Kidney (tissue), 14 donors: Measurements from ENCODE around the gene KSR1. TPM values are rescaled to one million over a fixed set of nuclear protein-coding genes. Genes with fewer than 3 reads are reported as not detected.

ENCODE experiments used
- DNase-seq, 5 donors: peaks; one replicate each; pipeline ENCODE4 v3.0.0-alpha.2; 2013 to 2020
- FAIRE-seq: peaks from 2 replicates; lab custom pipeline; 2012; peaks lifted over from hg19 to GRCh38; lab: Jason Lieb, UNC
- H3K27ac ChIP-seq, 2 donors: one replicate each; pipeline ENCODE4 v1.7.0; 2013; ENCODE audit warnings: low read depth in 2 of 2, low read length in 2 of 2, inconsistent platforms in 1 of 2
- H3K27me3 ChIP-seq: one replicate; pipeline ENCODE4 v1.7.1; 2013; ENCODE audit warnings: low read length, inconsistent platforms; ENCODE audit not compliant: control insufficient read depth, insufficient read depth
- H3K36me3 ChIP-seq, 3 donors: one replicate each; pipeline versions ENCODE4 v1.7.0 to v1.7.1; 2013; ENCODE audit warnings: low read length in 3 of 3, control low read depth in 1 of 3, inconsistent platforms in 1 of 3; ENCODE audit not compliant: insufficient read depth in 3 of 3, control insufficient read depth in 2 of 3
- H3K4me1 ChIP-seq, 3 donors: one replicate each; pipeline versions ENCODE4 v1.7.0 to v1.7.1; 2013; ENCODE audit warnings: low read length in 3 of 3, inconsistent platforms in 1 of 3, low read depth in 1 of 3; ENCODE audit not compliant: control insufficient read depth in 2 of 3, insufficient read depth in 2 of 3
- H3K4me3 ChIP-seq, 3 donors: one replicate each; pipeline versions ENCODE4 v1.7.0 to v1.8.1; 2013; ENCODE audit warnings: low read length in 3 of 3, control low read depth in 1 of 3, inconsistent platforms in 1 of 3
- H3K9ac ChIP-seq, 3 donors: one replicate each; pipeline versions ENCODE4 v1.7.0 to v1.7.1; 2013; ENCODE audit warnings: low read length in 3 of 3, control low read depth in 1 of 3, inconsistent platforms in 1 of 3
- H3K9me3 ChIP-seq, 3 donors: one replicate each; pipeline versions ENCODE4 v1.7.0 to v1.7.1; 2013; ENCODE audit warnings: low read length in 3 of 3, control low read depth in 1 of 3, inconsistent platforms in 1 of 3; ENCODE audit not compliant: control insufficient read depth in 2 of 3, insufficient read depth in 1 of 3
- intact Hi-C: fragments of 100-400 bp; cut with DNase I; formaldehyde crosslinking; loops from one replicate; pipeline ENCODE4 v1.11.1; 2022
- polyA plus RNA-seq: library from polyadenylated mRNA; stranded (reverse); fragments of 350-450 nt; fragmentation: Illumina TruSeq; extraction: RNeasy Lipid Tissue Mini Kit (QIAGEN cat#74804); gene quantifications from one replicate; pipeline ENCODE4 v1.2.3, GENCODE V29; 2014; ENCODE audit warnings: low read depth, low replicate concordance; ENCODE audit not compliant: insufficient read depth
- total RNA-seq: library from RNA; stranded (reverse); fragmentation: NEBNext Ultra II Directional; extraction: Animal tissue kit (Norgen Biotek cat#: 25700); gene quantifications from one replicate; pipeline ENCODE4 v1.2.1, GENCODE V29; 2021
- TF ChIP-seq, protein P1 (sequence below): IDR thresholded peaks from 3 replicates; pipeline ENCODE4 v1.5.1; 2012; ENCODE audit warnings: mild to moderate bottlenecking, moderate library complexity, borderline replicate concordance; ENCODE audit not compliant: insufficient read depth; ENCODE audit errors: extremely low read depth
- donor health status: control.
- donor health status: control.
- donor health status: control.
- donor health status: control.
- donor health status: control.
- donor health status: DM: yes; HTN: yes; CAD: no.
- donor health status: Normal renal cell carcinoma (clear cell type).

The KSR1 gene
- total and polyA plus RNA-seq, 2 donors from 2014 or later, result 11.7 to 97.3 TPM

DNA sequence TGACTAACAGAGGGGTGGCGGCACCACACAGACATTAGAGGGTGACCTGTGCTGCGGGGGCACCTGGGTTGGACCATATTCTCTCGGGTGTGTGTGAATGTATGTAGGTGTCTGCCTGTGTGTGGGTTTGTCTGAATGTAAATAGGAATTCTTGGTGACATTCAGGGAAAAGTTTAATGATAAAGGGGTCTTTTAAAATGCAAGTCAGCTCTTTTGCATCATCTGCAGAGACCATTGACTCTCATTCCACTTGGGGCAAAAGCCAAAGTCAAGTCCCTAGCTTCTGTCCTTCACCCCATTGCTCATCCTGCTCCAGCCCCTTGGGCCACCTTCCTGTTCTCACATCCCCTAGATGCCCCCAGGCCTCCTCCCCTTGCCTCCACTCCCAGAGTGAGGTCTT is 23.6 kb downstream of the KSR1 start:
- DNase-seq, result no peak
- Histone ChIP-seq H3K4me1 (peaks cover 0 to 18% (median 2%) of the 10 kb centered on the region in 3 donors), H3K9ac (no peak overlapping the region), H3K9me3 (no peaks in the 10 kb centered on the region), H3K27ac (no peak overlapping the region), H3K4me3 (no peak overlapping the region), H3K36me3 (no peaks in the 10 kb centered on the region), H3K27me3 (no peaks in the 10 kb centered on the region)
- intact Hi-C loops, result no loop called here
- TF ChIP-seq, protein P1, sequence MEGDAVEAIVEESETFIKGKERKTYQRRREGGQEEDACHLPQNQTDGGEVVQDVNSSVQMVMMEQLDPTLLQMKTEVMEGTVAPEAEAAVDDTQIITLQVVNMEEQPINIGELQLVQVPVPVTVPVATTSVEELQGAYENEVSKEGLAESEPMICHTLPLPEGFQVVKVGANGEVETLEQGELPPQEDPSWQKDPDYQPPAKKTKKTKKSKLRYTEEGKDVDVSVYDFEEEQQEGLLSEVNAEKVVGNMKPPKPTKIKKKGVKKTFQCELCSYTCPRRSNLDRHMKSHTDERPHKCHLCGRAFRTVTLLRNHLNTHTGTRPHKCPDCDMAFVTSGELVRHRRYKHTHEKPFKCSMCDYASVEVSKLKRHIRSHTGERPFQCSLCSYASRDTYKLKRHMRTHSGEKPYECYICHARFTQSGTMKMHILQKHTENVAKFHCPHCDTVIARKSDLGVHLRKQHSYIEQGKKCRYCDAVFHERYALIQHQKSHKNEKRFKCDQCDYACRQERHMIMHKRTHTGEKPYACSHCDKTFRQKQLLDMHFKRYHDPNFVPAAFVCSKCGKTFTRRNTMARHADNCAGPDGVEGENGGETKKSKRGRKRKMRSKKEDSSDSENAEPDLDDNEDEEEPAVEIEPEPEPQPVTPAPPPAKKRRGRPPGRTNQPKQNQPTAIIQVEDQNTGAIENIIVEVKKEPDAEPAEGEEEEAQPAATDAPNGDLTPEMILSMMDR, result no peak
- no peak for FAIRE-seq

GRCh38 chr17:27480699-27481098 is 24.5 kb downstream of the KSR1 start:
- FAIRE-seq (no peak), DNase-seq (no peak)
- Histone ChIP-seq H3K27me3 (no peaks in the 10 kb centered on the region), H3K36me3 (no peaks in the 10 kb centered on the region), H3K4me1 (peaks cover 0 to 18% (median 0%) of the 10 kb centered on the region in 3 donors), H3K9me3 (no peaks in the 10 kb centered on the region), H3K4me3 (no peak overlapping the region), H3K27ac (no peak overlapping the region), H3K9ac (no peak overlapping the region)
- TF ChIP-seq, protein P1, result no peak
- intact Hi-C loops, result no loop called here

DNA sequence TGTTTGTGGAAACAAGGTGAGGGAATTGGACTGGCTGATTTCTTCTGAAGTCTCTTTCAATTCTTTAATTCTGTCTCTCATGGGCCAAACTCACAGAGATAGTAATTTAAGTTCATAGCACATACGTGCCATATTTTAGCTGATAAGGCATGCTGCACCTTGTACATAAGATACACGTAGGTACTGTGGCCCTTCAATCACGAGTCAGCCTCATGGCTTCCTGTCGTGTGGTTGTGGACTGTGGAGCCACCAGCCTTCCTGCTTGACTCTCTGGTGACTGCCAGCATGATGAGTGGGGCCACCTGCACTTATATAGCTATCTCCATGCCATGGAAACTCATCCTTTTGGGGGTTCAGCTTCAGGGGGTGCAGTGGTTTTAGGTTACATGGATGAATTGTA is 25.1 kb downstream of the KSR1 start:
- intact Hi-C loops, result no loop called here
- no peaks in the 10 kb centered on the region for H3K9me3 ChIP-seq
- TF ChIP-seq, protein P1, result no peak
- no peaks in the 10 kb centered on the region for H3K27me3 ChIP-seq
- no peak for DNase-seq
- H3K4me3 ChIP-seq, result no peak overlapping the region
- H3K27ac ChIP-seq, result no peak overlapping the region
- FAIRE-seq, result no peak
- H3K36me3 ChIP-seq, result no peaks in the 10 kb centered on the region
- no peak overlapping the region for H3K9ac ChIP-seq
- H3K4me1 ChIP-seq, result peaks cover 0 to 13% (median 0%) of the 10 kb centered on the region in 3 donors

DNA sequence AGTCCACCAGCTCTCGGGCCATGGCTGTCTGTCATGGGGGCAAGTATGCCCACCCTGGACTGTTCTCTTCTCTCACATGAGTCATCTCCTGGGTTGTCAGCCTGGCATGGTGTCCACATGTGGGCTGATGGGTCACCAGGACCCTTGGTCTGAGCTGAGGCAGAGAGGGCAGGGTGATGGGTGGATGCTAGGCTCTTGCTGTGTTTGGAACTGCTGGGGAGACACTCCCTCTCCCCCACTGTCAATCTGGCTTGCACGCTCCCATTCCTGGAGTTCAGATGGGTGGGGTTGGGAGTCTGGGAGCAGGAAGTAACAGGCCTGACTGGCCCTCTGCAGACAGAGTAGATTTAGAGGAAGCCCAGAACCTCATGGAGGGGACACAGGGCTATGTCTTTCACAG is 28.9 kb downstream of the KSR1 start:
- intact Hi-C loops, result no loop called here
- peaks cover 0 to 8% (median 0%) of the 10 kb centered on the region in 3 donors for H3K4me1 ChIP-seq
- FAIRE-seq, result no peak
- H3K27me3 ChIP-seq, result no peaks in the 10 kb centered on the region
- DNase-seq, result no peak
- TF ChIP-seq, protein P1, result no peak
- H3K36me3 ChIP-seq, result no peaks in the 10 kb centered on the region
- H3K4me3 ChIP-seq, result no peak overlapping the region
- no peaks in the 10 kb centered on the region for H3K9me3 ChIP-seq
- no peak overlapping the region for H3K9ac ChIP-seq
- no peak overlapping the region for H3K27ac ChIP-seq
